GM12801 (cell line): ENCODE measurements around the gene WNT4.

Experiments used
- CTCF ChIP-seq: IDR thresholded peaks from one replicate; pipeline ENCODE4 v1.5.1; 2011; ENCODE audit warnings: control low read depth; ENCODE audit not compliant: insufficient read length; ENCODE audit errors: extremely low read depth

WNT4 gene

GRCh38 chr1:22143065-22144033 lies at the start of gene WNT4:
WNT4 (minus strand) TSS chr1:22143097; CDS start chr1:22142922, 175 bp downstream.
- no peak for TF ChIP-seq CTCF

- no peak for TF ChIP-seq CTCF
Measured at GRCh38 chr1:22190731-22191130, 47.8 kb upstream of the WNT4 start.

GRCh38 chr1:22190251-22190650 lies 47.4 kb upstream of the WNT4 start:
- no peak for TF ChIP-seq CTCF

GRCh38 chr1:22189619-22190018 lies 46.7 kb upstream of the WNT4 start:
- no peak for TF ChIP-seq CTCF

- TF ChIP-seq CTCF, result no peak
Measured at GRCh38 chr1:22188914-22189313, 46.0 kb upstream of the WNT4 start.

- no peak for TF ChIP-seq CTCF
Measured at GRCh38 chr1:22188436-22188835, 45.5 kb upstream of the WNT4 start.

DNA sequence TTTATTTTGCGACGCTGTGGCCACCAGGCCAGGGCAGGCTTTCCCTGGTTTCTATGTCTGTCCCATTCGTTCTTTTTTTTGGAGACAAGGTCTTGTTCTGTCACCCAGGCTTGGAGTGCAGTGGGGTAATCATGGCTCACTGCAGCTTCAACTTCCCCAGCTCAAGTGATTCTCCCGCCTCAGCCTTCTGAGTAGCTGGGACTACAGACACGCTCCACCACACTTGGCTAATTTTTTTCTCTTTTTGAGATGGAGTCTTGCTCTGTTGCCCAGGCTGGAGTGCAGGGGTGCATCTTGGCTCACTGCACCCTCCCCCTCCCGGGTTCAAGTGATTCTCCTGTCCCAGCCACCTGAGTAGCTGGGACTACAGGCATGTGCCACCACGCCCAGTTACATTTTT lies 43.4 kb upstream of the WNT4 start:
- TF ChIP-seq CTCF, result no peak
